KMS-11 (cell line): ENCODE measurements around the gene EPHB1.

Experiments
- H2AFZ ChIP-seq: fragments of 200-600 bp; sonication (generic); 2 replicates; pipeline ENCODE4 v1.6.1; 2016; ENCODE audit warnings: antibody characterized with exemption, mixed run types, low read depth
- H3K27ac ChIP-seq: fragments of 200-600 bp; sonication (generic); 2 replicates; pipeline ENCODE4 v1.6.1; 2016; ENCODE audit warnings: mild to moderate bottlenecking, mixed run types
- H3K27me3 ChIP-seq: fragments of 200-600 bp; sonication (generic); 2 replicates; pipeline ENCODE4 v1.6.1; 2017; ENCODE audit warnings: mild to moderate bottlenecking, low read depth, mixed run types, moderate library complexity; ENCODE audit not compliant: insufficient read depth
- H3K36me3 ChIP-seq: fragments of 200-600 bp; sonication (generic); 2 replicates; pipeline ENCODE4 v1.6.1; 2017; ENCODE audit warnings: mild to moderate bottlenecking, mixed run types; ENCODE audit not compliant: insufficient read depth
- H3K4me1 ChIP-seq: fragments of 200-600 bp; sonication (generic); 2 replicates; pipeline ENCODE4 v1.6.1; 2016; ENCODE audit warnings: mild to moderate bottlenecking, low read depth, mixed run types; ENCODE audit not compliant: poor library complexity, severe bottlenecking
- H3K4me2 ChIP-seq: fragments of 200-600 bp; sonication (generic); 2 replicates; pipeline ENCODE4 v1.7.0; 2016; ENCODE audit warnings: mild to moderate bottlenecking, mixed run types
- H3K4me3 ChIP-seq: fragments of 200-600 bp; sonication (generic); IDR thresholded peaks from 2 replicates; pipeline ENCODE4 v1.6.1; 2017; ENCODE audit warnings: low read depth, low read length, mixed read lengths; ENCODE audit not compliant: insufficient read depth
- H3K79me2 ChIP-seq: fragments of 200-600 bp; sonication (generic); 2 replicates; pipeline ENCODE4 v1.6.1; 2016; ENCODE audit warnings: low read depth, mixed run types; ENCODE audit not compliant: insufficient read depth
- H3K9ac ChIP-seq: fragments of 200-600 bp; sonication (generic); 2 replicates; pipeline ENCODE4 v1.6.1; 2016; ENCODE audit warnings: mild to moderate bottlenecking, mixed run types
- H4K20me1 ChIP-seq: fragments of 200-600 bp; sonication (generic); 2 replicates; pipeline ENCODE4 v1.6.1; 2016; ENCODE audit warnings: mild to moderate bottlenecking, mixed run types; ENCODE audit not compliant: insufficient read depth
- TF ChIP-seq, protein P1 (sequence below): fragments of 200-600 bp; sonication (generic); conservative IDR thresholded peaks from 2 replicates; pipeline ENCODE4 v1.6.1; 2017; ENCODE audit warnings: low read depth, mild to moderate bottlenecking, antibody characterized with exemption, low read length, moderate library complexity, mixed read lengths

The EPHB1 gene

DNA sequence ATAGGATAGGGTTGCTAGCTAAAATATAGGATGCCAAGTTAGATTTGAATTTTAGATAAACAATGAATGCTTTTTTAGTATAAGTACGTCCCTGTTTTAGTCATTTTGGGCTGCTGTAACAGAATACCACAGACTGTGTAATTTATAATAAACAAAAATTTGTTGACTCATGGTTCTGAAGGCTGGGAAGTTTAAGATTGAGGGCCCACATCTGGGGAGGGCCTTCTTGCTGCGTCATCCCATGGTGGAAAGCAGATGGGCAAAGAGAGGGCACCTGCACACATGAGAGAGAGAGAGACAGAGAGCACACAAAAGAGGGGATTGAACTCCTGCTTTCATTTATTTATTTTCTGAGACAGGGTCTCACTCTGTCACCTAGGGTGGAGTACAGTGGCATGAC is 246.5 kb downstream of the EPHB1 start:
- no peak overlapping the region for H3K4me3 ChIP-seq
- H4K20me1 ChIP-seq = no peaks in the 10 kb centered on the region
- H3K4me1 ChIP-seq = peaks cover 5% of the 10 kb centered on the region
- H3K9ac ChIP-seq = no peak overlapping the region
- H3K36me3 ChIP-seq = no peaks in the 10 kb centered on the region
- no peak overlapping the region for H3K4me2 ChIP-seq
- H3K27ac ChIP-seq = no peak overlapping the region
- H2AFZ ChIP-seq = no peak overlapping the region
- no peaks in the 10 kb centered on the region for H3K27me3 ChIP-seq
- TF ChIP-seq, protein P1, sequence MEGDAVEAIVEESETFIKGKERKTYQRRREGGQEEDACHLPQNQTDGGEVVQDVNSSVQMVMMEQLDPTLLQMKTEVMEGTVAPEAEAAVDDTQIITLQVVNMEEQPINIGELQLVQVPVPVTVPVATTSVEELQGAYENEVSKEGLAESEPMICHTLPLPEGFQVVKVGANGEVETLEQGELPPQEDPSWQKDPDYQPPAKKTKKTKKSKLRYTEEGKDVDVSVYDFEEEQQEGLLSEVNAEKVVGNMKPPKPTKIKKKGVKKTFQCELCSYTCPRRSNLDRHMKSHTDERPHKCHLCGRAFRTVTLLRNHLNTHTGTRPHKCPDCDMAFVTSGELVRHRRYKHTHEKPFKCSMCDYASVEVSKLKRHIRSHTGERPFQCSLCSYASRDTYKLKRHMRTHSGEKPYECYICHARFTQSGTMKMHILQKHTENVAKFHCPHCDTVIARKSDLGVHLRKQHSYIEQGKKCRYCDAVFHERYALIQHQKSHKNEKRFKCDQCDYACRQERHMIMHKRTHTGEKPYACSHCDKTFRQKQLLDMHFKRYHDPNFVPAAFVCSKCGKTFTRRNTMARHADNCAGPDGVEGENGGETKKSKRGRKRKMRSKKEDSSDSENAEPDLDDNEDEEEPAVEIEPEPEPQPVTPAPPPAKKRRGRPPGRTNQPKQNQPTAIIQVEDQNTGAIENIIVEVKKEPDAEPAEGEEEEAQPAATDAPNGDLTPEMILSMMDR = no peak
- no peaks in the 10 kb centered on the region for H3K79me2 ChIP-seq

DNA sequence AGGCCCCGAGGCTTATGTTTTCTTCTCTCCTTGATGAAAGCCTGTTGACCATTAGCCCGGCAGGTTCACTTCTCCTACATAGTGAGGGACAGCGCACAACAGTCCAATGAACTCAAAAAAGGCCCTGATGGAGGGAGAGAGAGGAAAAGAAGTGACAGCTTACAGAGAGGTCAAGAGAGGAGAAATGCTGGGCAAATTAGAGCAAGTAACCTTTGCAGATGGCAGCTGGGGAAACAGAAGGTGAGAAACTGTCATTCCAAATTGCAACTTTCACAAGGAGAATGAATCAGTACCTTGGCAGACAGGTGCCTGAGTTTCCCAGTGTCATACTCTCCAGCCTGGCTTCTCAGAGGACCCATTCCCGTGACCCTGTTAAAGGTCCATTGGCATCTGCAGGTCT is 252.0 kb downstream of the EPHB1 start:
- Histone ChIP-seq H3K27me3 (no peaks in the 10 kb centered on the region), H3K4me3 (no peak overlapping the region), H3K27ac (no peak overlapping the region), H3K4me2 (no peak overlapping the region), H2AFZ (no peak overlapping the region), H3K79me2 (no peaks in the 10 kb centered on the region), H3K36me3 (no peaks in the 10 kb centered on the region), H3K9ac (no peak overlapping the region), H4K20me1 (no peaks in the 10 kb centered on the region), H3K4me1 (no peaks in the 10 kb centered on the region)
- TF ChIP-seq, protein P1 = no peak

DNA sequence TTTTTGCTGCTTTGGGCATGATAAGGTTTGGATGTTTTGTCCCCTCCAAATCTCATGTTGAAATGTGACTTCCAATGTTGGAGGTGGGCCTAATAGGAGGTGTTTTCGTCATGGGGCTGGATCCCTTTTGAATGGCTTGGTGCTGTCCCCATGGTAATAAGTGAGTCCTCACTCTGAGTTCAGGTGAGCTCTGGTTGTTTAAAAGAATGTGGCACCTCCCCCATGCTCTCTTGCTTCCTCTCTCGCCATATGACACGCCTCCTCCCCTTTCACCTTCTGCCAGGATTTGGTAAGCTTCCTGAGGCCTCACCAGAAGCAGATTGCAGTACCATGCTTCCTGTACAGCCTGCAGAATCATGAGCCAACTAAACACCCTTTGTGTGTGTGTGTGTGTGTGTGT is 255.5 kb downstream of the EPHB1 start:
- Histone ChIP-seq H3K27me3 (no peaks in the 10 kb centered on the region), H3K36me3 (no peaks in the 10 kb centered on the region), H3K27ac (no peak overlapping the region), H2AFZ (no peak overlapping the region), H4K20me1 (no peaks in the 10 kb centered on the region), H3K4me2 (no peak overlapping the region), H3K4me3 (no peak overlapping the region), H3K4me1 (no peaks in the 10 kb centered on the region), H3K79me2 (no peaks in the 10 kb centered on the region), H3K9ac (no peak overlapping the region)
- TF ChIP-seq, protein P1 = no peak

DNA sequence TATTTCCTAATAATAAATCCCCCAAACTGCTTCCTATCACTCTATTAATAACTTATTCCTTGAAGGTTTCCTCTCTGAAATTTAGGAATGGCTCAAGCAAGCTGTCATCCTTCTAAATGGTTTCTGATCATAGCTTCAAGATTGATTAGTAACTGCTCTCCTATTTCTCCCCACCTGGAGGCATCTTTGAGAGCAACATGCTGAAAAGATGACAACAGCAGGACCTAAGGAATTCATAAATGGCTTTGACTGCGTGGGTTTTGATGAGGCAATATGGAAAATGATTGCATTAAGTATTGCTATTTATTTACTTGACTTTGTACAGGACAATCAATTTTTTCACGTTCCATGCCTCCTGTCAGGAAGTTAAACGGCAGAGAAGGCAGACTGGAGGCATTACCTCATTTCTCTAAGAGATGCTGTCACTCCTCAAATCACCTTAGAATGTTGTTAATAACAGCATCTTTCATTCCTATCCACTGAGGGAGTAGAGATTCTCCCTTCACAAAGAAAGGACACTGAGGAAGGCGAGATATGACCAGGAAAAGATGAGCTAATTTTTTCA is 256.4 kb downstream of the EPHB1 start:
- no peaks in the 10 kb centered on the region for H3K36me3 ChIP-seq
- no peak overlapping the region for H3K9ac ChIP-seq
- H2AFZ ChIP-seq = no peak overlapping the region
- no peaks in the 10 kb centered on the region for H4K20me1 ChIP-seq
- no peak overlapping the region for H3K4me2 ChIP-seq
- no peak overlapping the region for H3K4me3 ChIP-seq
- H3K79me2 ChIP-seq = no peaks in the 10 kb centered on the region
- no peaks in the 10 kb centered on the region for H3K27me3 ChIP-seq
- TF ChIP-seq, protein P1 = no peak
- no peak overlapping the region for H3K27ac ChIP-seq
- H3K4me1 ChIP-seq = no peaks in the 10 kb centered on the region
